ENCODE measurements around the gene TEX264.
A peak's percentile ranks its signal among the peaks of the same experiment; 100 is the strongest.

The TEX264 gene

GRCh38 chr3:51709675-51710074 is 38.6 kb downstream of the TEX264 start (continued):
- TF ChIP-seq INSM2 (tag by site-specific recombination; IDR thresholded peaks at IDR 0.05), result no peak
- no peak for TF ChIP-seq ZBTB1 (tag by site-specific recombination; IDR thresholded peaks at IDR 0.05)
- no peak for TF ChIP-seq ZNF132 (tag by site-specific recombination; IDR thresholded peaks at IDR 0.05; ENCODE audit: borderline replicate concordance)
- TF ChIP-seq ZNF639 (tag by site-specific recombination; IDR thresholded peaks at IDR 0.05), result no peak
- no peak for TF ChIP-seq ZXDB (tag by site-specific recombination; IDR thresholded peaks at IDR 0.05)

GRCh38 chr3:51710631-51711351 is 39.7 kb downstream of the TEX264 start:
- peak; percentile 43; the same call in 1 of the 2 replicates for TF ChIP-seq ZNF341 (tag by site-specific recombination; IDR thresholded peaks at IDR 0.05; ENCODE audit: low read depth)
- 0 out of 2 replicates have a peak, but pooled peaks have one; percentile 28 for TF ChIP-seq EGR2 (tag by site-specific recombination; IDR thresholded peaks at IDR 0.05; ENCODE audit: low read depth)
- no peak for TF ChIP-seq ZNF2 (tag by site-specific recombination; IDR thresholded peaks at IDR 0.05)
- Histone ChIP-seq H3K4me3 (ENCODE audit: low read depth, low read length) (no peak overlapping the region), H3K9me3 (ENCODE audit: control insufficient read depth, insufficient read depth, low read depth, low read length) (no peaks in the 10 kb centered on the region), H3K27ac (ENCODE audit: extremely low read depth, low read depth, low read length) (no peak overlapping the region), H3K4me1 (ENCODE audit: control insufficient read depth, insufficient read depth, low read length) (no peaks in the 10 kb centered on the region), H3K36me3 (ENCODE audit: control insufficient read depth in 2 of 2, insufficient read depth in 1 of 2, low read length in 2 of 2) (no peaks in the 10 kb centered on the region)
- ChIA-PET CTCF (interaction anchor here (0.5 to 1.6 kb wide), 5 partner anchors 8 to 88 kb away, joined by 3 to 9 read pairs (median 3); no protein-coding TSS in a partner anchor), POLR2A (no interaction called here)

- H3K4me1 ChIP-seq (ENCODE audit: control insufficient read depth, insufficient read depth, low read length), result no peaks in the 10 kb centered on the region
- CTCF ChIA-PET, result interaction anchor here (1.6 kb wide), 1 partner anchor 8 kb away, joined by 5 read pairs; no protein-coding TSS in a partner anchor
Observed at GRCh38 chr3:51711352-51712037, 40.4 kb downstream of the TEX264 start.

GRCh38 chr3:51712038-51712420 is 41.0 kb downstream of the TEX264 start:
- no peaks in the 10 kb centered on the region for H3K4me1 ChIP-seq (ENCODE audit: control insufficient read depth, insufficient read depth, low read length)
- no peak overlapping the region for H3K27ac ChIP-seq (ENCODE audit: extremely low read depth, low read depth, low read length)
- no peaks in the 10 kb centered on the region for H3K9me3 ChIP-seq (ENCODE audit: control insufficient read depth, insufficient read depth, low read depth, low read length)
- ChIA-PET POLR2A (no interaction called here), CTCF (interaction anchor here (1.0 kb wide), 1 partner anchor 87 kb away, joined by 3 read pairs; no protein-coding TSS in a partner anchor)
- no peak overlapping the region for H3K4me3 ChIP-seq (ENCODE audit: low read depth, low read length)
- no peak for TF ChIP-seq ZFP37 (tag by site-specific recombination; IDR thresholded peaks at IDR 0.05)
- no peaks in the 10 kb centered on the region for H3K36me3 ChIP-seq (ENCODE audit: control insufficient read depth in 2 of 2, insufficient read depth in 1 of 2, low read length in 2 of 2)

More at GRCh38 chr3:51711352-51712037, 40.4 kb downstream of the TEX264 start:
- Histone ChIP-seq H3K27ac (ENCODE audit: extremely low read depth, low read depth, low read length) (no peak overlapping the region), H3K9me3 (ENCODE audit: control insufficient read depth, insufficient read depth, low read depth, low read length) (no peaks in the 10 kb centered on the region), H3K4me3 (ENCODE audit: low read depth, low read length) (no peak overlapping the region), H3K36me3 (ENCODE audit: control insufficient read depth in 2 of 2, insufficient read depth in 1 of 2, low read length in 2 of 2) (no peaks in the 10 kb centered on the region)
- no peak for TF ChIP-seq RBAK (tag by site-specific recombination; IDR thresholded peaks at IDR 0.05)
- no peak for TF ChIP-seq IKZF3 (tag by site-specific recombination; IDR thresholded peaks at IDR 0.05)
- no peak for TF ChIP-seq ZNF629 (tag by site-specific recombination; IDR thresholded peaks at IDR 0.05)
- TF ChIP-seq SP7 (tag by site-specific recombination; IDR thresholded peaks at IDR 0.05), result no peak
- peak; percentile 30 for TF ChIP-seq ZFHX2 (tag by site-specific recombination; conservative IDR thresholded peaks at IDR 0.05)
- no peak for TF ChIP-seq ZBTB26 (tag by site-specific recombination; optimal IDR thresholded peaks at IDR 0.05)
- TF ChIP-seq ZBTB8A (tag by site-specific recombination; IDR thresholded peaks at IDR 0.05), result no peak
- POLR2A ChIA-PET, result no interaction called here
